ENCODE measurements around the gene TRIM42. TPM values are rescaled to one million over a fixed set of nuclear protein-coding genes. Genes with fewer than 3 reads are reported as not detected.

Gene TRIM42
- total RNA-seq, 4 donors from 2014 or later = not detected

DNA sequence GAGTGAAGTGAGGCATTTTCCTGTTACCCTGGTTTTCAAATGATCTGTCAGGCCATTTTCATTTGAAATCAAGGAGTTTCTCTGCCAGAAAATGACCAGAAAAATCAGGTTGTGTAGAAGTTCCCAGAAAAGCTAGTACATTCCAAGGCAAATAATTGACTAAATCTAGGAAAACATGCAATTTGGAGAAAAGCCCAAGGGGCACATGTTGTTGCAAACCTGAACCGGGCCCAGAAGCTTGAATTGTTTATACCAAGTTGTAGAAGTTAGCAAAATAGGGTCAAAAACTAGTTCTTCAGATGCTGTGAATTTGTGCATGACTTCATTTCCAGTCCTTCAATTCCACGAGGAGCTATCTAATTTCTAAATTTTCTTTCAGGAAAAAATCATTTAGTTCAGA is 31.0 kb downstream of the TRIM42 start:
- Histone ChIP-seq H3K27me3 (no peaks in the 10 kb centered on the region), H3K27ac (no peak overlapping the region), H3K36me3 (no peaks in the 10 kb centered on the region), H3K4me1 (peaks cover 3% of the 10 kb centered on the region), H3K9me3 (no peaks in the 10 kb centered on the region), H3K4me3 (no peak overlapping the region)
- DNase-seq (ENCODE audit: low spot score in 2 of 2) = no peak
- 46% methylated on average over 2 of the region's 2 CpGs for WGBS
- TF ChIP-seq POLR2A (IDR thresholded peaks at IDR 0.05) (no peak), POLR2AphosphoS5 (IDR thresholded peaks at IDR 0.05) (no peak), EP300 (IDR thresholded peaks at IDR 0.05) (no peak)
- TF ChIP-seq, protein P1, sequence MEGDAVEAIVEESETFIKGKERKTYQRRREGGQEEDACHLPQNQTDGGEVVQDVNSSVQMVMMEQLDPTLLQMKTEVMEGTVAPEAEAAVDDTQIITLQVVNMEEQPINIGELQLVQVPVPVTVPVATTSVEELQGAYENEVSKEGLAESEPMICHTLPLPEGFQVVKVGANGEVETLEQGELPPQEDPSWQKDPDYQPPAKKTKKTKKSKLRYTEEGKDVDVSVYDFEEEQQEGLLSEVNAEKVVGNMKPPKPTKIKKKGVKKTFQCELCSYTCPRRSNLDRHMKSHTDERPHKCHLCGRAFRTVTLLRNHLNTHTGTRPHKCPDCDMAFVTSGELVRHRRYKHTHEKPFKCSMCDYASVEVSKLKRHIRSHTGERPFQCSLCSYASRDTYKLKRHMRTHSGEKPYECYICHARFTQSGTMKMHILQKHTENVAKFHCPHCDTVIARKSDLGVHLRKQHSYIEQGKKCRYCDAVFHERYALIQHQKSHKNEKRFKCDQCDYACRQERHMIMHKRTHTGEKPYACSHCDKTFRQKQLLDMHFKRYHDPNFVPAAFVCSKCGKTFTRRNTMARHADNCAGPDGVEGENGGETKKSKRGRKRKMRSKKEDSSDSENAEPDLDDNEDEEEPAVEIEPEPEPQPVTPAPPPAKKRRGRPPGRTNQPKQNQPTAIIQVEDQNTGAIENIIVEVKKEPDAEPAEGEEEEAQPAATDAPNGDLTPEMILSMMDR (IDR thresholded peaks at IDR 0.05) = no peak

DNA sequence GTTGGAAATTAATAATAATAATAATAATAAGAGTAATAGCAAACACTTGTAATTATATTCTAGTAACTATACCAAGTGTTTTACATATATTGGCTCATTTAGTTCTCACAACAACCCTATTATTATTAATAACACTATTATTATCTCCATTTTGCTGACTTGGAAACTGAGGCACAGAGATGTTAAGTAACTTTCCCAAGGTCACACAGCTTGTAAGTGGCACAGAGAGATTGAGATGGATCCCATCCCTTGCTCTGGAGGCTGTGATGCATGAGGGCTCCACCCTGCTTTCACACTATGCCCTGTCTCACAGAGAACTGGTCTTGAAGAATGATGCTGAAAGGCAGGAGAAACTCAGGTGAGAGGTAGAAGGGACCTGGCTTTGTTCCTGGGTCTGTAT is 31.9 kb downstream of the TRIM42 start:
- DNase-seq (ENCODE audit: low spot score in 2 of 2) = no peak
- Histone ChIP-seq H3K4me1 (no peaks in the 10 kb centered on the region), H3K27ac (no peak overlapping the region)

DNA sequence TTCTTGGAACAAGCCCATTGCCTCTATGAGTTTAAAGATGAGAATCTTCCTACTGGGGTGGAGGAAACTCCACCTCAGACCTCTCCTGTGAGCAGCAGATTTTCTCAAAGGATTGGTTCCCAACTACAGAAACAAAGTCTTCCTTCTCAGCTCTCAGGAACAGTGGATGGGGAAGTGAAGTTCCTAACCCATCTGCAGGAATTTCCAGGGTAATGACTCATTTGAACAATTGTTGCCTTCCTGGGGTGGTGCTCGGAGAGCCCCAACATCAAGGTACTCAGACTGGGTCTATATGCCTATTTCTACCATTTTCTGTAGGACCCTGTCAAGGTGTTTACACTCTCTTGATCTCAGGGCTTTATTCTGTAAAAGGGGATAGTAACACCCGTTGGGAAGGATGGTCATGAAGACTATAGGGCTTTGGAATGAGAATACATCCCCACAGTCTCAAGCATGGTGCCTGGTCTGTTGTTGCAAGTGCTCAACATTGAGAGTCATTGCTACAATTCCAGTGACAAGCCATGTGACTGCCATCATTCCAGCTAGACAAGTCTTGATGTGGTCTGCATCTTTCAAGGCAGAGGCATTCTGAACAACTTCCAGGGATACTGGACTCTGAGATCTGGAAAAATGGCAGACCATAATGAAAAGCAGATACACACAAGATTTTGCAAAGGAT is 33.0 kb downstream of the TRIM42 start:
- H3K36me3 ChIP-seq = no peaks in the 10 kb centered on the region
- no peak for DNase-seq (ENCODE audit: low spot score in 2 of 2)

More for the DNA sequence above, 31.9 kb downstream of the TRIM42 start:
- H3K36me3 ChIP-seq = no peaks in the 10 kb centered on the region
- no peak overlapping the region for H3K4me3 ChIP-seq
- no peaks in the 10 kb centered on the region for H3K27me3 ChIP-seq
- no peaks in the 10 kb centered on the region for H3K9me3 ChIP-seq
- TF ChIP-seq, protein P1 (IDR thresholded peaks at IDR 0.05) = no peak
- TF ChIP-seq POLR2A (IDR thresholded peaks at IDR 0.05) (no peak), EP300 (IDR thresholded peaks at IDR 0.05) (no peak), POLR2AphosphoS5 (IDR thresholded peaks at IDR 0.05) (no peak)

DNA sequence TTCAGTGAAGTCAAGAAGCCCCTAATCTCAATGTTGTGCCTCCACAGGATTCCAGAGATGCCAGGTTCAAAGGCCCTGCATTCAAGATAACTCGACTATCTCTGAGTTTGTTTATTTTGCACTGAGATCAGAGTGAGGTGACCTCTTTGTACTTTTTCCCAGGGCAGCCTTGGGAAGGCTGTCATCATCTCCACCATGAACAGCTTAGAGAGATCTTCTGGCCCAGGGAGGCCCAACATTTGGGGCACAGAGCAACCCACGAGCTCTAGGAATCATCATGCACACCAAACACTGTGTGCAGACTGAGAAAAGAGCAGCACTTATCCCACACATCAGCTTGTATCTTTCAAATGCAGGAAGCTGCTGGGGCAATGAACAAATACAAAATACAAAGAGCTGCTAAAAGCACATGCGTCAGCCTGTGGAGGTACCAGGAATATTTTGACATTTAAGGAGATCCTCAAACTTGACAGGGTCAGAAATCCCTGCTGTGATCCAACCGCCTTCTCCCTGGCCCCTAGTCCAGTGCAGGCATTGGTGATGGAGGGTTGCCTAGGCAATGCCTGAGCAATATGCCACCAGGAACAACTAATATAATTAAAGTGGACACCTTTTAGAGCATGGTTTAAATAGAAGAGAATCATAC is 33.6 kb downstream of the TRIM42 start:
- 61% methylated on average over 4 of the region's 4 CpGs for WGBS
- no peak for DNase-seq (ENCODE audit: low spot score in 2 of 2)
- no peak overlapping the region for H3K4me3 ChIP-seq
- TF ChIP-seq EP300 (IDR thresholded peaks at IDR 0.05) (no peak), POLR2A (IDR thresholded peaks at IDR 0.05) (no peak), POLR2AphosphoS5 (IDR thresholded peaks at IDR 0.05) (no peak)
- TF ChIP-seq, protein P1 (IDR thresholded peaks at IDR 0.05) = no peak
- no peaks in the 10 kb centered on the region for H3K9me3 ChIP-seq
- H3K4me1 ChIP-seq = no peaks in the 10 kb centered on the region
- H3K36me3 ChIP-seq = no peaks in the 10 kb centered on the region
- H3K27ac ChIP-seq = no peak overlapping the region
- H3K27me3 ChIP-seq = no peaks in the 10 kb centered on the region

More for the DNA sequence above, 33.0 kb downstream of the TRIM42 start:
- Histone ChIP-seq H3K27me3 (no peaks in the 10 kb centered on the region), H3K4me1 (no peaks in the 10 kb centered on the region), H3K27ac (no peak overlapping the region), H3K9me3 (no peaks in the 10 kb centered on the region), H3K4me3 (no peak overlapping the region)
- WGBS = 92% methylated on average over 2 of the region's 2 CpGs
- TF ChIP-seq EP300 (IDR thresholded peaks at IDR 0.05) (no peak), POLR2A (IDR thresholded peaks at IDR 0.05) (no peak), POLR2AphosphoS5 (IDR thresholded peaks at IDR 0.05) (no peak)
- TF ChIP-seq, protein P1 (IDR thresholded peaks at IDR 0.05) = no peak

DNA sequence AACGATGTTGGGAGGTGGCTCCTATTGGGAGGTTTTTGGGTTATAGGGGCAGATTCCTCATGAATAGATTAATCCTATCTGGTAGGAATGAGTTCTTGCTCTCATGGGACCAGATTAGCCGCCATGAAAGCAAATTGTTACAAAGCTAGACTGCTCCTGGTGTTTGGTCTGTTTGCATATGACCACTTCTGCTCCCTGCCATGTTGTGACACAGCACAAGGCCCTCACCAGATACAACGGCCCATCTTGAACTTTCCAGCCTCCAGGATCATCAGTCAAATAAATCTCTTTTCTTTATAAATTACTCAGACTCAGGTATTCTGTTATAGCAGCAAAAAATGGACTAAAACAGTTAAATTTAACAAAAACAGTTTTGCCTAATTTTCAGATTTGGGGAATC is 34.4 kb downstream of the TRIM42 start:
- Histone ChIP-seq H3K9me3 (no peaks in the 10 kb centered on the region), H3K4me1 (no peaks in the 10 kb centered on the region), H3K36me3 (no peaks in the 10 kb centered on the region), H3K27me3 (no peaks in the 10 kb centered on the region), H3K27ac (no peak overlapping the region), H3K4me3 (no peak overlapping the region)
- 85% methylated on average over 3 of the region's 3 CpGs for WGBS
- no peak for TF ChIP-seq POLR2AphosphoS5 (IDR thresholded peaks at IDR 0.05)
- DNase-seq (ENCODE audit: low spot score in 2 of 2) = no peak

All from suprapubic skin (tissue), 4 donors.